ENCODE data around the gene USP49.
A peak's percentile ranks its signal among the peaks of the same experiment; 100 is the strongest.

The USP49 gene

DNA sequence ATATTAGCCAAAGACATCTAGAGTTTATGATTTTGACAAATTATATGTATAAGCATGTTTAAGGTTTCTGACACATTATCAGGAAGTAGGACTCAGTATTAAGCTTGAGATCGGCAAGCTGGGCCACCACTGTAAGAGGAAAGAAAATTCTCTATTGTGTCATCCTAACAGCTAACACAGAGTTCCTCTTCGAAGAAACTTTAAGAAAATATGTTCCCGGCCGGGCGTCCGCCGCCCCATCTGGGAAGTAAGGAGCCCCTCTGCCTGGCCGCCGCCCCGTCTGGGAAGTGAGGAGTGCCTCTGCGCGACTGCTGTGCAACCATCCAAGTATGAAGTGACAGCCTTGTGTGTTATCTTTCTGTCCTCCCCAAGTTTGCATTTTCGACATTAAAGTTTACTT is 23.0 kb downstream of the USP49 start:
- Histone ChIP-seq H3K4me3 (ENCODE audit: low read depth, low read length) (no peak overlapping the region), H3K9ac (ENCODE audit: low read depth, low read length) (no peak overlapping the region), H3K27ac (ENCODE audit: low read depth, low read length) (no peak overlapping the region), H3K9me3 (ENCODE audit: control insufficient read depth, insufficient read depth, low read length) (no peaks in the 10 kb centered on the region), H3K27me3 (ENCODE audit: control insufficient read depth, insufficient read depth, low read length) (no peaks in the 10 kb centered on the region), H3K36me3 (ENCODE audit: control insufficient read depth, insufficient read depth, low read length) (peaks cover 12% of the 10 kb centered on the region), H3K4me1 (ENCODE audit: control insufficient read depth, insufficient read depth, low read length) (peaks cover 3% of the 10 kb centered on the region; the same call in 1 of the 2 replicates)

DNA sequence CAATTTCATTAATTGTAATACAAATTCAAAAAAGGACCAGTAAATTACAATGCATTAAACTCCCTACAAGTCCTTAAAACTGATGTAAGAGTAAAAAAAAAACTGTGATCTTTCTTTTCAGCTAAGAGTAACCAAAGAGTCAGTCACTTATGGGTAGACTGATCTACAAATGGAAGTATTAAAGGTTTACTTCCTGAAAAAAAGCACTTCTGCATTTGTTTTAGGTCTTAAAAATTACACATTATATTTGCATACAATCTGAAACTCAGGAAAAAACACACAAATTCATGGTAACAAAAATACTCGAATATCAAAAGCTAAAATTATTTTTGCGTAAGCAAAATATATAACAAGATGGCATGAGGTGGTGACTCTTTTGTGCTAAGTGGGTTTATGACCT is 23.5 kb downstream of the USP49 start:
- no peaks in the 10 kb centered on the region for H3K4me1 ChIP-seq (ENCODE audit: control insufficient read depth, insufficient read depth, low read length)
- no peak overlapping the region for H3K27ac ChIP-seq (ENCODE audit: low read depth, low read length)
- no peaks in the 10 kb centered on the region for H3K27me3 ChIP-seq (ENCODE audit: control insufficient read depth, insufficient read depth, low read length)
- H3K4me3 ChIP-seq (ENCODE audit: low read depth, low read length), result no peak overlapping the region
- no peaks in the 10 kb centered on the region for H3K9me3 ChIP-seq (ENCODE audit: control insufficient read depth, insufficient read depth, low read length)
- H3K36me3 ChIP-seq (ENCODE audit: control insufficient read depth, insufficient read depth, low read length), result peaks cover 16% of the 10 kb centered on the region
- H3K9ac ChIP-seq (ENCODE audit: low read depth, low read length), result no peak overlapping the region

DNA sequence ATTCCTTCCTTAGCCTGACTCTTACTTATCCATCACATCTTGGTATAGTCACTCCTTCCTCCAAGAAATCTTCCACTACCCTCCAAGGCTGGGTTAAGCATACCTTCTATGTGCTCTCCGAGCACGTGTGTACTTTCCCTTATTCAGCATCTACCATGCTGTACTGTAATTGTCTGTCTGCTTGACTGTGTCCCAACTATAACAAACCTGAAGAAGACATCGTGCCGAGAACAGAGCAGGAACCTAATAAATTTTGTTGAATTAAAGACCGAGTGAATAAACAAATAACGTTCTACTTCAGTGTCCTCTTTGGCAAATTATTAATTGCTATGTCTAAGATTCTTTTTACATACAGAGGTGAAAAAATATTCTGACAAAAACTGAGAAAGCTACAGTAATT is 35.8 kb downstream of the USP49 start:
- H3K9ac ChIP-seq (ENCODE audit: low read depth, low read length), result no peak overlapping the region
- H3K4me3 ChIP-seq (ENCODE audit: low read depth, low read length), result no peak overlapping the region
- no peak overlapping the region for H3K27ac ChIP-seq (ENCODE audit: low read depth, low read length)
- no peaks in the 10 kb centered on the region for H3K36me3 ChIP-seq (ENCODE audit: control insufficient read depth, insufficient read depth, low read length)
- H3K9me3 ChIP-seq (ENCODE audit: control insufficient read depth, insufficient read depth, low read length), result no peaks in the 10 kb centered on the region
- H3K4me1 ChIP-seq (ENCODE audit: control insufficient read depth, insufficient read depth, low read length), result no peaks in the 10 kb centered on the region
- H3K27me3 ChIP-seq (ENCODE audit: control insufficient read depth, insufficient read depth, low read length), result no peaks in the 10 kb centered on the region

DNA sequence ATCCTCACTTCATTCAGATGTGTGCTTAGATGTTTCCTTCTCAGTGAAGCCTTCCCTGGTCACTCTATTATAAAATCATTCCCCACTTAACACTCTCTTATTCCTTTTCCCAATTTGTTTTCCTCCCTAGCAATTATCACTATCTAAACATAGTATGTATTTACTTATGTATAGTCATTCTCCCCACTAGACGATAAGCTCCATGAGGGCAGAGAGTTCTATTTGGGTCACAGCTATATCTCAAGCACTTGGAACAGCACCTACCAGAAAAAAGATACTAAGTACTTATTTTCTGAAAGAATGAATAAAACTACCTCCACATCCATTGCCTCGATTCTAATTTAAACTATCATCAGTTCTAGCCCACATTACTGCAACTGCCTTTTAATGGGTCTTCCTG is 36.5 kb downstream of the USP49 start:
- H3K9me3 ChIP-seq (ENCODE audit: control insufficient read depth, insufficient read depth, low read length), result no peaks in the 10 kb centered on the region
- no peaks in the 10 kb centered on the region for H3K36me3 ChIP-seq (ENCODE audit: control insufficient read depth, insufficient read depth, low read length)
- no peak overlapping the region for H3K27ac ChIP-seq (ENCODE audit: low read depth, low read length)
- no peak overlapping the region for H3K4me3 ChIP-seq (ENCODE audit: low read depth, low read length)
- no peaks in the 10 kb centered on the region for H3K27me3 ChIP-seq (ENCODE audit: control insufficient read depth, insufficient read depth, low read length)
- H3K4me1 ChIP-seq (ENCODE audit: control insufficient read depth, insufficient read depth, low read length), result no peaks in the 10 kb centered on the region
- H3K9ac ChIP-seq (ENCODE audit: low read depth, low read length), result no peak overlapping the region

- Histone ChIP-seq H3K4me1 (ENCODE audit: control insufficient read depth, insufficient read depth, low read length) (no peaks in the 10 kb centered on the region), H3K9ac (ENCODE audit: low read depth, low read length) (no peak overlapping the region), H3K36me3 (ENCODE audit: control insufficient read depth, insufficient read depth, low read length) (no peaks in the 10 kb centered on the region), H3K27me3 (ENCODE audit: control insufficient read depth, insufficient read depth, low read length) (no peaks in the 10 kb centered on the region), H3K27ac (ENCODE audit: low read depth, low read length) (no peak overlapping the region), H3K9me3 (ENCODE audit: control insufficient read depth, insufficient read depth, low read length) (no peaks in the 10 kb centered on the region), H3K4me3 (ENCODE audit: low read depth, low read length) (no peak overlapping the region)
Observed at GRCh38 chr6:41850861-41851260, 44.3 kb downstream of the USP49 start.

DNA sequence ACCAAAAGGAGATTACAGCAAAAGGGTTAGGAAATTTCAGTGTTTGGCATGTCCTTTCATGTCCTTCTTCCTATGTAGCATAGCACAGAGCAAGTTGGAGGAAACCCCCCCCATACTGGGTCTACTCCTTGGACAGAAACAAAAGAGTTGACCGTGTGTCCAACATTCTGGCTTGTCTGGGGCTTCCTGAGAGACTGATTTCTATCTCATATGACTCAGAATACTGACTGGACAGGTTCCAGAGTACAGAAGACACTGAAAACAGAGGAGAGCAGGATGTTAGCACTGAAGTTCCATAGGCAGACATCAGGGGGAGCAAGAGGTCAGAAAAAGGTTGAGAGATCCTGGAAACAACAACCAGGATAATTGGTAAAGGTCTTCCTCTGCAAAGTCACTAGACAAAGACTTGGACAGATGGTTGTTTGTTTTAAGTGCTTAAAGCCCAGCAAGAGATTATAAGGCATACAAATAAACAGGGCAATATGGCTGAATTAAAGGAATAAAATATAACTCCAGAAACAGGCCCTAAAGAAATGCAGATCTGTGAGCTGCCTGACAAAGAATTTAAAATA is 48.4 kb downstream of the USP49 start:
- no peak overlapping the region for H3K9ac ChIP-seq (ENCODE audit: low read depth, low read length)
- no peaks in the 10 kb centered on the region for H3K36me3 ChIP-seq (ENCODE audit: control insufficient read depth, insufficient read depth, low read length)
- no peaks in the 10 kb centered on the region for H3K4me1 ChIP-seq (ENCODE audit: control insufficient read depth, insufficient read depth, low read length)
- H3K27me3 ChIP-seq (ENCODE audit: control insufficient read depth, insufficient read depth, low read length), result no peaks in the 10 kb centered on the region
- no peaks in the 10 kb centered on the region for H3K9me3 ChIP-seq (ENCODE audit: control insufficient read depth, insufficient read depth, low read length)
- H3K27ac ChIP-seq (ENCODE audit: low read depth, low read length), result peak overlapping the region; percentile 5
- no peak overlapping the region for H3K4me3 ChIP-seq (ENCODE audit: low read depth, low read length)

DNA sequence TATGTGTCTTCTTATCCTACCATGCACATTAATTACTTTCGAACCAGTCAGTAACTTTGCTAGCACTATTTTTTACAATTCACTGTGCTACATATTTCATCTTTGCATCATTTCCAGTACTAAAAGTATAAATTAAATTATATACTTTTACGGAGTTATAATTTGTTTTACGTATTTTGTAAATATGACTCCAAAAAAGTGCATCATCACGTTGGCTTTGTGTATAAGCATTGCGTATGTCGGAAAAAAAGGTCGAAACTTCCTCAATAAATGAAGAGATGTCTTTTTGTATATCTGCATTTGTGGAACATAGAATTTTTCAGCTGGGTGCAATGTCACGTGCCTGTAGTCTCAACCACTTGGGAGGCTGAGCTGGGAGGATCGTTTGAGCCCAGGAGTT is 52.0 kb downstream of the USP49 start:
- no peaks in the 10 kb centered on the region for H3K4me1 ChIP-seq (ENCODE audit: control insufficient read depth, insufficient read depth, low read length)
- no peak overlapping the region for H3K4me3 ChIP-seq (ENCODE audit: low read depth, low read length)
- no peaks in the 10 kb centered on the region for H3K27me3 ChIP-seq (ENCODE audit: control insufficient read depth, insufficient read depth, low read length)
- H3K9ac ChIP-seq (ENCODE audit: low read depth, low read length), result no peak overlapping the region
- H3K9me3 ChIP-seq (ENCODE audit: control insufficient read depth, insufficient read depth, low read length), result no peaks in the 10 kb centered on the region
- no peak overlapping the region for H3K27ac ChIP-seq (ENCODE audit: low read depth, low read length)
- no peaks in the 10 kb centered on the region for H3K36me3 ChIP-seq (ENCODE audit: control insufficient read depth, insufficient read depth, low read length)

- no peak overlapping the region for H3K4me3 ChIP-seq (ENCODE audit: low read depth, low read length)
- no peak overlapping the region for H3K27ac ChIP-seq (ENCODE audit: low read depth, low read length)
- H3K36me3 ChIP-seq (ENCODE audit: control insufficient read depth, insufficient read depth, low read length), result no peaks in the 10 kb centered on the region
- H3K27me3 ChIP-seq (ENCODE audit: control insufficient read depth, insufficient read depth, low read length), result no peaks in the 10 kb centered on the region
- no peaks in the 10 kb centered on the region for H3K4me1 ChIP-seq (ENCODE audit: control insufficient read depth, insufficient read depth, low read length)
- no peaks in the 10 kb centered on the region for H3K9me3 ChIP-seq (ENCODE audit: control insufficient read depth, insufficient read depth, low read length)
- no peak overlapping the region for H3K9ac ChIP-seq (ENCODE audit: low read depth, low read length)
Observed at GRCh38 chr6:41840326-41840725, 54.8 kb downstream of the USP49 start.

DNA sequence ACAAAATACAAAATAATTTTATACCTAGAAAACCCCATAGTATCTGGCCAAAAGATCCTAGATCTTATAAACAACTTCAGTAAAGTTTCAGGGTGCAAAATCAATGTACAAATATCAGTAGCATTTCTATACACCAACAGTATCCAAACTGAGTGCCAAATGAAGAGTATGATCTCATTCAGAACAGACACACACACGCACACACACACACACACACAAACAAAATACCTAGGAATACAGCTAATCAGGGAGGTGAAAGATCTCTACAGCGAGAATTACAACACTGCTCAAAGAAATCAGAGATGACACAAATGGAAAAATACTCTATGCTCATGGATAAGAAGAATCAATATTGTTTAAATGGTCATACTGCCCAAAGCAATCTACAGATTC is 58.5 kb downstream of the USP49 start:
- Histone ChIP-seq H3K27ac (ENCODE audit: low read depth, low read length) (no peak overlapping the region), H3K4me1 (ENCODE audit: control insufficient read depth, insufficient read depth, low read length) (no peaks in the 10 kb centered on the region)

GRCh38 chr6:41836022-41836659 is 59.0 kb downstream of the USP49 start:
- Histone ChIP-seq H3K9me3 (ENCODE audit: control insufficient read depth, insufficient read depth, low read length) (no peaks in the 10 kb centered on the region), H3K36me3 (ENCODE audit: control insufficient read depth, insufficient read depth, low read length) (no peaks in the 10 kb centered on the region), H3K27me3 (ENCODE audit: control insufficient read depth, insufficient read depth, low read length) (no peaks in the 10 kb centered on the region), H3K27ac (ENCODE audit: low read depth, low read length) (no peak overlapping the region), H3K4me3 (ENCODE audit: low read depth, low read length) (no peak overlapping the region), H3K9ac (ENCODE audit: low read depth, low read length) (no peak overlapping the region), H3K4me1 (ENCODE audit: control insufficient read depth, insufficient read depth, low read length) (no peaks in the 10 kb centered on the region)

More for the DNA sequence above, 58.5 kb downstream of the USP49 start:
- H3K4me3 ChIP-seq (ENCODE audit: low read depth, low read length), result no peak overlapping the region
- no peaks in the 10 kb centered on the region for H3K36me3 ChIP-seq (ENCODE audit: control insufficient read depth, insufficient read depth, low read length)
- H3K27me3 ChIP-seq (ENCODE audit: control insufficient read depth, insufficient read depth, low read length), result no peaks in the 10 kb centered on the region
- no peaks in the 10 kb centered on the region for H3K9me3 ChIP-seq (ENCODE audit: control insufficient read depth, insufficient read depth, low read length)
- no peak overlapping the region for H3K9ac ChIP-seq (ENCODE audit: low read depth, low read length)

- Histone ChIP-seq H3K9me3 (ENCODE audit: control insufficient read depth, insufficient read depth, low read length) (no peaks in the 10 kb centered on the region), H3K4me1 (ENCODE audit: control insufficient read depth, insufficient read depth, low read length) (no peaks in the 10 kb centered on the region), H3K27me3 (ENCODE audit: control insufficient read depth, insufficient read depth, low read length) (no peaks in the 10 kb centered on the region), H3K36me3 (ENCODE audit: control insufficient read depth, insufficient read depth, low read length) (no peaks in the 10 kb centered on the region), H3K27ac (ENCODE audit: low read depth, low read length) (no peak overlapping the region), H3K4me3 (ENCODE audit: low read depth, low read length) (no peak overlapping the region), H3K9ac (ENCODE audit: low read depth, low read length) (no peak overlapping the region)
Observed at GRCh38 chr6:41832263-41832662, 62.9 kb downstream of the USP49 start.
